ENCODE results near the gene RBM44. TPM values are rescaled to one million over a fixed set of nuclear protein-coding genes. Genes with fewer than 3 reads are reported as not detected.

The RBM44 gene
- total RNA-seq, 1 donor from 2014 or later, result 0.50 TPM

GRCh38 chr2:237791977-237792727, 6.4 kb upstream of the RBM44 start:
- Mint-ChIP-seq H3K4me3 (ENCODE audit: unreplicated experiment) (no peak overlapping the region), H3K4me1 (ENCODE audit: low read depth) (no peaks in the 10 kb centered on the region), H3K36me3 (ENCODE audit: low read depth) (peaks cover 5% of the 10 kb centered on the region), H3K9me3 (ENCODE audit: low read depth) (peaks cover 5% of the 10 kb centered on the region), H3K27me3 (ENCODE audit: low read depth) (no peaks in the 10 kb centered on the region), H3K27ac (ENCODE audit: unreplicated experiment) (no peak overlapping the region)
- peak; percentile 32 for TF ChIP-seq CTCF (IDR thresholded peaks at IDR 0.05)
- no peak for DNase-seq (ENCODE audit: low spot score)

GRCh38 chr2:237797253-237797652, 1.3 kb upstream of the RBM44 start:
- Mint-ChIP-seq H3K4me3 (ENCODE audit: unreplicated experiment) (no peak overlapping the region), H3K27ac (ENCODE audit: unreplicated experiment) (no peak overlapping the region), H3K9me3 (ENCODE audit: low read depth) (peaks cover 12% of the 10 kb centered on the region), H3K27me3 (ENCODE audit: low read depth) (no peaks in the 10 kb centered on the region), H3K4me1 (ENCODE audit: low read depth) (no peaks in the 10 kb centered on the region), H3K36me3 (ENCODE audit: low read depth) (peaks cover 6% of the 10 kb centered on the region)
- DNase-seq (ENCODE audit: low spot score), result no peak
- TF ChIP-seq CTCF (IDR thresholded peaks at IDR 0.05), result no peak

GRCh38 chr2:237799060-237799428, 465 bp downstream of the RBM44 start:
- H3K9me3 Mint-ChIP-seq (ENCODE audit: low read depth), result peaks cover 12% of the 10 kb centered on the region
- no peak for DNase-seq (ENCODE audit: low spot score)
- H3K27ac Mint-ChIP-seq (ENCODE audit: unreplicated experiment), result no peak overlapping the region
- no peak for TF ChIP-seq CTCF (IDR thresholded peaks at IDR 0.05)
- peaks cover 6% of the 10 kb centered on the region for H3K36me3 Mint-ChIP-seq (ENCODE audit: low read depth)
- no peak overlapping the region for H3K4me3 Mint-ChIP-seq (ENCODE audit: unreplicated experiment)
- H3K4me1 Mint-ChIP-seq (ENCODE audit: low read depth), result no peaks in the 10 kb centered on the region
- no peaks in the 10 kb centered on the region for H3K27me3 Mint-ChIP-seq (ENCODE audit: low read depth)

- Mint-ChIP-seq H3K9me3 (ENCODE audit: low read depth) (peaks cover 12% of the 10 kb centered on the region), H3K27me3 (ENCODE audit: low read depth) (no peaks in the 10 kb centered on the region), H3K27ac (ENCODE audit: unreplicated experiment) (no peak overlapping the region), H3K4me3 (ENCODE audit: unreplicated experiment) (no peak overlapping the region), H3K36me3 (ENCODE audit: low read depth) (peaks cover 6% of the 10 kb centered on the region), H3K4me1 (ENCODE audit: low read depth) (peaks cover 13% of the 10 kb centered on the region)
- DNase-seq (ENCODE audit: low spot score), result no peak
- no peak for TF ChIP-seq CTCF (IDR thresholded peaks at IDR 0.05)
Measured at GRCh38 chr2:237801466-237801865, 2.9 kb downstream of the RBM44 start.

GRCh38 chr2:237806334-237806733, 7.8 kb downstream of the RBM44 start:
- DNase-seq (ENCODE audit: low spot score), result no peak
- H3K36me3 Mint-ChIP-seq (ENCODE audit: low read depth), result peaks cover 2% of the 10 kb centered on the region
- peaks cover 14% of the 10 kb centered on the region for H3K4me1 Mint-ChIP-seq (ENCODE audit: low read depth)
- no peak overlapping the region for H3K4me3 Mint-ChIP-seq (ENCODE audit: unreplicated experiment)
- no peak for TF ChIP-seq CTCF (IDR thresholded peaks at IDR 0.05)
- H3K27me3 Mint-ChIP-seq (ENCODE audit: low read depth), result peaks cover 3% of the 10 kb centered on the region
- peaks cover 13% of the 10 kb centered on the region for H3K9me3 Mint-ChIP-seq (ENCODE audit: low read depth)
- H3K27ac Mint-ChIP-seq (ENCODE audit: unreplicated experiment), result peak overlapping the region; percentile 84
